Activated CD8-positive, alpha-beta T cell treated with anti-CD3 and anti-CD28 coated beads for 36 hours (primary cell): ENCODE results near the gene FIBIN. TPM values are rescaled to one million over a fixed set of nuclear protein-coding genes. Genes with fewer than 3 reads are reported as not detected.
"Not testable (repeated sequence)": the region's sequence is repeated elsewhere in the genome, so short reads cannot be mapped to it uniquely, and the experiment has no call there.

Source experiments
- ATAC-seq: fragments of 200-7000 bp; cut with Tn5 transposase; one replicate; pipeline ENCODE4 v1.10.0; 2021; ENCODE audit warnings: mild to moderate bottlenecking, moderate library complexity
- CTCF ChIA-PET: fragments of 350-600 bp; sonication (Branson Sonifier 250); formaldehyde crosslinking; loops from one replicate; lab custom pipeline; 2021; ENCODE audit warnings: antibody characterized with exemption; lab: Charles Lee
- POLR2A ChIA-PET: fragments of 350-600 bp; sonication (Branson Sonifier 250); formaldehyde crosslinking; loops from one replicate; lab custom pipeline; 2021; ENCODE audit warnings: antibody characterized with exemption; lab: Charles Lee
- DNase-seq: peaks from one replicate; pipeline ENCODE4 v3.0.0-alpha.2; 2020
- H3K27ac Mint-ChIP-seq: one replicate; pipeline ENCODE4 v1.8.0; 2021; ENCODE audit warnings: mild to moderate bottlenecking, mixed read lengths
- H3K27me3 Mint-ChIP-seq: one replicate; pipeline ENCODE4 v1.8.0; 2021; ENCODE audit warnings: mixed read lengths
- H3K36me3 Mint-ChIP-seq: one replicate; pipeline ENCODE4 v1.8.0; 2021; ENCODE audit warnings: low read depth, mixed read lengths
- H3K4me1 Mint-ChIP-seq: one replicate; pipeline ENCODE4 v1.8.0; 2021; ENCODE audit warnings: low read depth, mixed read lengths
- H3K4me3 Mint-ChIP-seq: one replicate; pipeline ENCODE4 v1.8.0; 2021; ENCODE audit warnings: mild to moderate bottlenecking, moderate library complexity, mixed read lengths
- H3K9me3 Mint-ChIP-seq: one replicate; pipeline ENCODE4 v1.8.0; 2021; ENCODE audit warnings: mixed read lengths
- intact Hi-C: fragments of 100-400 bp; cut with micrococcal nuclease; formaldehyde crosslinking; loops from one replicate; pipeline ENCODE4 v1.10.0; 2022
- total RNA-seq, 2 experiments: library from RNA; stranded (reverse); gene quantifications; one replicate each; pipeline ENCODE4 v1.2.3, GENCODE V29; 2021
- TF ChIP-seq, protein P1 (sequence below): fragments of 200-600 bp; IDR thresholded peaks from one replicate; pipeline ENCODE4 v1.8.0; 2022; ENCODE audit warnings: antibody characterized with exemption, mild to moderate bottlenecking

Gene FIBIN
- total RNA-seq, 2 experiments from 2014 or later = not detected

DNA sequence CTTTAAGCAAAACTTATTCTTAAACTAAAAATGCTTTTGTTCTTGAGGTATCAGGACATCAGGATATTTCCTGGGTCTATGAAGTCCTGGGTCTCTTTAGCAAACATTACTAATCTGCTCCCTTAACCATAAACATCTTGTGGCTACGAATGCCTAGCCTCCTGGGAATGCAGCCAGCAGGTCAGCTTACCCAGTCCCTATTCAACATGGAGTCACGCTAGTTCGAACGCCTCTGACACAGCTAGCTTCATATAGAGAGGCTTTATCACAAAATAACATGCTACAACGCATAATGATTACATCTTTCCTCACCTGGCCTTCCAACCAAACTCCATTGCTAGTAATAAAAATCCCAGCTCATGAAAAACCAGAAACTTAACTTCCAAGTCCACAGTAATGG lies 17.5 kb upstream of the FIBIN start:
- CTCF ChIA-PET = no interaction called here
- ATAC-seq (no peak), DNase-seq (no peak)
- H3K27me3 Mint-ChIP-seq = no peaks in the 10 kb centered on the region
- H3K9me3 Mint-ChIP-seq = peaks cover 11% of the 10 kb centered on the region
- H3K27ac Mint-ChIP-seq = no peak overlapping the region
- intact Hi-C loops = no loop called here
- POLR2A ChIA-PET = no interaction called here
- TF ChIP-seq, protein P1, sequence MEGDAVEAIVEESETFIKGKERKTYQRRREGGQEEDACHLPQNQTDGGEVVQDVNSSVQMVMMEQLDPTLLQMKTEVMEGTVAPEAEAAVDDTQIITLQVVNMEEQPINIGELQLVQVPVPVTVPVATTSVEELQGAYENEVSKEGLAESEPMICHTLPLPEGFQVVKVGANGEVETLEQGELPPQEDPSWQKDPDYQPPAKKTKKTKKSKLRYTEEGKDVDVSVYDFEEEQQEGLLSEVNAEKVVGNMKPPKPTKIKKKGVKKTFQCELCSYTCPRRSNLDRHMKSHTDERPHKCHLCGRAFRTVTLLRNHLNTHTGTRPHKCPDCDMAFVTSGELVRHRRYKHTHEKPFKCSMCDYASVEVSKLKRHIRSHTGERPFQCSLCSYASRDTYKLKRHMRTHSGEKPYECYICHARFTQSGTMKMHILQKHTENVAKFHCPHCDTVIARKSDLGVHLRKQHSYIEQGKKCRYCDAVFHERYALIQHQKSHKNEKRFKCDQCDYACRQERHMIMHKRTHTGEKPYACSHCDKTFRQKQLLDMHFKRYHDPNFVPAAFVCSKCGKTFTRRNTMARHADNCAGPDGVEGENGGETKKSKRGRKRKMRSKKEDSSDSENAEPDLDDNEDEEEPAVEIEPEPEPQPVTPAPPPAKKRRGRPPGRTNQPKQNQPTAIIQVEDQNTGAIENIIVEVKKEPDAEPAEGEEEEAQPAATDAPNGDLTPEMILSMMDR = no peak
- no peaks in the 10 kb centered on the region for H3K4me1 Mint-ChIP-seq
- no peak overlapping the region for H3K4me3 Mint-ChIP-seq
- H3K36me3 Mint-ChIP-seq = no peaks in the 10 kb centered on the region

DNA sequence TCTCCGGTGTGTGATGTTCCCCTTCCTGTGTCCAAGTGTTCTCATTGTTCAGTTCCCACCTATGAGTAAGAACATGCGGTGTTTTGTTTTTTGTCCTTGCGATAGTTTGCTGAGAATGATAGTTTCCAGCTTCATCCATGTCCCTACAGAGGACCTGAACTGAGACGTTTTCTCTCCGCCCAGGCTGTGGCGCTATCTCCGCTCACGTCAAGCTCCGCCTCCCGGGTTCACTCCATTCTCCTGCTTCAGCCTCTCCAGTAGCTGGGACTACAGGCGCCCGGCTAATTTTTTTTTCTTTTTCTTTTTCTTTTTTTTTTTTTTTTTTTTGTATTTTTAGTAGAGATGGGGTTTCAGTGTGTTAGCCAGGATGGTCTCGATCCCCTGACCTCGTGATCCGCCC lies 16.7 kb upstream of the FIBIN start:
- POLR2A ChIA-PET, intact Hi-C loops, H3K27me3 Mint-ChIP-seq, H3K4me1 Mint-ChIP-seq, H3K36me3 Mint-ChIP-seq, ATAC-seq, DNase-seq, CTCF ChIA-PET, H3K27ac Mint-ChIP-seq, H3K4me3 Mint-ChIP-seq: not testable (repeated sequence)
- H3K9me3 Mint-ChIP-seq = peaks cover 19% of the 10 kb centered on the region

DNA sequence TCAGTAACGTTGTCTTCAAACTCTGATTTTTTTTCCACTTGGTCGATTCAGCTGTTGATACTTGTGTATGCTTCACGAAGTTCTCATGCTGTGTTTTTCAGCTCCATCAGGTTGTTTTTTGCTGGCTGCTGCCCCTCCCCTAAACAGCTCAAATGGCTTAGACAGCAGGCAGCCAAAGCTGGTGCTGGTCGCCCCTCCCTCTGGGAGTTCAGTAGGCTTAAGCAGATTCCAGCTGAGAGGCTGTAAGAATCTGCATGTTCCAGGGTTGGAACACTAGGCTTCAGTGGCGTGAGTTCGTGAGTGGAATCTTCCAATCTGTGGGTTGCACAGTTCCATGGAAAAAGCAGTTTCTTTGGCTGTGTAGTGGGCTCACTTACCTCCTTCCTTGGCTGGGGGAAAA lies 10.3 kb upstream of the FIBIN start:
- POLR2A ChIA-PET = no interaction called here
- no peaks in the 10 kb centered on the region for H3K36me3 Mint-ChIP-seq
- no peaks in the 10 kb centered on the region for H3K4me1 Mint-ChIP-seq
- H3K27ac Mint-ChIP-seq = no peak overlapping the region
- H3K4me3 Mint-ChIP-seq = no peak overlapping the region
- CTCF ChIA-PET = no interaction called here
- no peaks in the 10 kb centered on the region for H3K27me3 Mint-ChIP-seq
- intact Hi-C loops = no loop called here
- DNase-seq (no peak), ATAC-seq (no peak)
- peaks cover 24% of the 10 kb centered on the region for H3K9me3 Mint-ChIP-seq
- TF ChIP-seq, protein P1 = no peak

DNA sequence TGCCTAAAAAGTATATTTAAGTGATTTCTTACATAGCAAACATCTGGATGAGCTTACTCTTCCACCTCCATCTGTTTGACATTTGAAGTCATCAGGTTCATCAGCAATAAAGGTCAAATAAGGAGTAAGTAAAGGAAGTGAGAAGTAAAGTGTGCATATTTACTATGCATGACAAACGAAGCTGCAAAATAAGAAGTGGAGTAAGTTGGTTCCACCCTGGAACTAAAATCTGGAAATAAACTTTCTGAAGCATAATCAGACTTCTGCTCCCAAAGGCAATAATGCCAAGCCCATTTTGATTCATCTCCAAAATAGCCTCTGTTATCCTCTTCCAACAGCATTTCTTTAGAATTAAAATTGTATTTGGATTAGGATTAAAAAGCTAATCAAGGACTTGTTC lies 8.4 kb upstream of the FIBIN start:
- intact Hi-C loops = no loop called here
- no peak overlapping the region for H3K4me3 Mint-ChIP-seq
- ATAC-seq = no peak
- CTCF ChIA-PET = no interaction called here
- no peaks in the 10 kb centered on the region for H3K36me3 Mint-ChIP-seq
- no peaks in the 10 kb centered on the region for H3K27me3 Mint-ChIP-seq
- POLR2A ChIA-PET = no interaction called here
- no peak for DNase-seq
- H3K9me3 Mint-ChIP-seq = peaks cover 16% of the 10 kb centered on the region
- TF ChIP-seq, protein P1 = no peak
- no peaks in the 10 kb centered on the region for H3K4me1 Mint-ChIP-seq
- H3K27ac Mint-ChIP-seq = no peak overlapping the region

DNA sequence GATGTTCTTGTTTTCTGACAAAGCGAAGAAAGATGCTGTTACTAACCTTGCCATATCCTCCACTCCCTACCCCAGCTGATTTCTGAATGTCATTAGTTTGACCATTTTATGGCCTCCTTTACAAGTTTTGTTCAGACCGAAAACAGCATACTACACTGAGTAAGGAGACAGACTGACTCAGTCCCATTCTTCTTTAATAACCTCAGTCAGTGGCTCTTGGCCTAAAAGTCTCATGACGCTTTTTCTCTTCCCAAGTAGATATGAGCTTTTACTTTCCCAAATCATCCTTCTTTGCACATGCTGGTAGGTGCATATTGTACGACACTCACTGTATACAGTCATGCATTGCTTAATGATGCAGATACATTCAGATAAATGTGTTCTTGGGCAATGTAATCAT lies 8.0 kb upstream of the FIBIN start:
- POLR2A ChIA-PET = no interaction called here
- CTCF ChIA-PET = no interaction called here
- intact Hi-C loops = no loop called here
- Mint-ChIP-seq H3K27me3 (no peaks in the 10 kb centered on the region), H3K4me1 (no peaks in the 10 kb centered on the region), H3K9me3 (peaks cover 16% of the 10 kb centered on the region), H3K36me3 (no peaks in the 10 kb centered on the region), H3K27ac (no peak overlapping the region), H3K4me3 (no peak overlapping the region)
- ATAC-seq = no peak
- TF ChIP-seq, protein P1 = no peak
- no peak for DNase-seq

DNA sequence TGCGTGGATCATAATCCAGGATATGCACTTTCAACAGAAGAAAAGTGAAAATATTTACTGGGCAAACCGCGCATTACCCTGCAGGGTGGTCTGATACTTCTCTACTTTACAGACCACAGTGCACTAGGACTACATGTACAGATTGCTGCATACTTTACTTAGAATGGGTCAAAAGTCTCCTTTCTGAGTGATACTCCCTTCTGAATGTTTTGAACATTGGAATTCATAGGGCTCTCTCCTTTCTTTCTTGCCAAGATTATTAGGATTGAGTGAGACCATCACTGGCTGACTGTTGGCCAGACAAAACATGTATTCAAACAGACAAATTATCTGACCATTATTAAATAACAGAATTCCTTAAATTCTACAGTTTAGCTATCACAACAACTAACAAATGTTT lies 6.6 kb upstream of the FIBIN start:
- DNase-seq = no peak
- Mint-ChIP-seq H3K27me3 (no peaks in the 10 kb centered on the region), H3K9me3 (peaks cover 7% of the 10 kb centered on the region), H3K36me3 (no peaks in the 10 kb centered on the region), H3K27ac (no peak overlapping the region), H3K4me3 (no peak overlapping the region), H3K4me1 (no peaks in the 10 kb centered on the region)
- no peak for ATAC-seq
- TF ChIP-seq, protein P1 = no peak
- POLR2A ChIA-PET = no interaction called here
- CTCF ChIA-PET = no interaction called here
- intact Hi-C loops = no loop called here
